Nephron (organoid): Measurements from ENCODE around the gene PSRC1.
A peak's percentile ranks its signal among the peaks of the same experiment; 100 is the strongest.

Experiments used
- H3K27ac Mint-ChIP-seq, 3 experiments: 2 replicates each; pipeline ENCODE4 v1.8.0; 2020; ENCODE audit warnings: mixed read lengths in 3 of 3, mild to moderate bottlenecking in 2 of 3, moderate library complexity in 1 of 3
- H3K27me3 Mint-ChIP-seq: 2 replicates; pipeline ENCODE4 v1.8.0; 2021; ENCODE audit warnings: low read depth, mild to moderate bottlenecking, moderate library complexity, mixed read lengths
- H3K36me3 Mint-ChIP-seq: 2 replicates; pipeline ENCODE4 v1.8.0; 2020; ENCODE audit warnings: low read depth, mixed read lengths
- H3K4me1 Mint-ChIP-seq: 2 replicates; pipeline ENCODE4 v1.8.0; 2020; ENCODE audit warnings: mixed read lengths
- H3K4me3 Mint-ChIP-seq, 3 experiments: 2 replicates each; pipeline ENCODE4 v1.8.0; 2020; ENCODE audit warnings: mild to moderate bottlenecking in 3 of 3, mixed read lengths in 3 of 3, moderate library complexity in 2 of 3
- H3K9me3 Mint-ChIP-seq: 2 replicates; pipeline ENCODE4 v1.8.0; 2020; ENCODE audit warnings: mixed read lengths
- CTCF ChIP-seq, 3 experiments: fragments of 200-600 bp; sonication (generic); IDR thresholded peaks; one replicate each; pipeline ENCODE4 v1.5.0; 2021; ENCODE audit warnings: antibody characterized with exemption in 3 of 3; ENCODE audit not compliant: unreplicated experiment in 3 of 3

The PSRC1 gene

GRCh38 chr1:109282497-109282951, 421 bp downstream of the PSRC1 start:
- Mint-ChIP-seq H3K4me3 (peak overlapping the region; percentile 95 to 99 (median 98)), H3K36me3 (peaks cover 10% of the 10 kb centered on the region), H3K27me3 (peaks cover 4% of the 10 kb centered on the region), H3K4me1 (peaks cover 48% of the 10 kb centered on the region), H3K9me3 (no peaks in the 10 kb centered on the region), H3K27ac (peak overlapping the region; percentile 60 to 92 (median 84))
- no peak for TF ChIP-seq CTCF (IDR thresholded peaks at IDR 0.05; ENCODE audit: unreplicated experiment in 3 of 3)

GRCh38 chr1:109281680-109282496, 1.1 kb downstream of the PSRC1 start:
- Mint-ChIP-seq H3K27ac (peak overlapping the region; percentile 66 to 84 (median 69)), H3K4me1 (peaks cover 53% of the 10 kb centered on the region), H3K27me3 (no peaks in the 10 kb centered on the region), H3K4me3 (peak overlapping the region; percentile 95 to 99 (median 98)), H3K36me3 (peaks cover 10% of the 10 kb centered on the region), H3K9me3 (no peaks in the 10 kb centered on the region)
- no peak for TF ChIP-seq CTCF (IDR thresholded peaks at IDR 0.05; ENCODE audit: unreplicated experiment in 3 of 3)

- Mint-ChIP-seq H3K9me3 (no peaks in the 10 kb centered on the region), H3K4me1 (peaks cover 55% of the 10 kb centered on the region)
Observed at GRCh38 chr1:109280862-109281261, 2.1 kb downstream of the PSRC1 start.

GRCh38 chr1:109279615-109280278, 3.2 kb downstream of the PSRC1 start:
- no peak for TF ChIP-seq CTCF (IDR thresholded peaks at IDR 0.05; ENCODE audit: unreplicated experiment in 3 of 3)
- Mint-ChIP-seq H3K27me3 (peaks cover 8% of the 10 kb centered on the region), H3K27ac (peak overlapping the region in 2 of 3 experiments; percentile 20 to 21), H3K4me1 (peaks cover 61% of the 10 kb centered on the region), H3K36me3 (peaks cover 10% of the 10 kb centered on the region), H3K4me3 (peak overlapping the region; percentile 47 to 69 (median 60)), H3K9me3 (no peaks in the 10 kb centered on the region)

More at GRCh38 chr1:109280862-109281261, 2.1 kb downstream of the PSRC1 start:
- peak overlapping the region; percentile 57 to 85 (median 78) for H3K4me3 Mint-ChIP-seq
- H3K36me3 Mint-ChIP-seq, result peaks cover 10% of the 10 kb centered on the region
- peak overlapping the region; percentile 56 to 66 (median 66) for H3K27ac Mint-ChIP-seq
- TF ChIP-seq CTCF (IDR thresholded peaks at IDR 0.05; ENCODE audit: unreplicated experiment in 3 of 3), result no peak
- peaks cover under 1% of the 10 kb centered on the region for H3K27me3 Mint-ChIP-seq

GRCh38 chr1:109277434-109278204, 5.3 kb downstream of the PSRC1 start:
- H3K9me3 Mint-ChIP-seq, result no peaks in the 10 kb centered on the region
- H3K27me3 Mint-ChIP-seq, result peaks cover 12% of the 10 kb centered on the region
- H3K27ac Mint-ChIP-seq, result peak overlapping the region; percentile 56 to 89 (median 82)
- peak; percentile 77 to 89 (median 85) for TF ChIP-seq CTCF (IDR thresholded peaks at IDR 0.05; ENCODE audit: unreplicated experiment in 3 of 3)
- H3K4me3 Mint-ChIP-seq, result peak overlapping the region in 1 of 3 experiments; percentile 12
- H3K4me1 Mint-ChIP-seq, result peaks cover 61% of the 10 kb centered on the region
- H3K36me3 Mint-ChIP-seq, result peaks cover 14% of the 10 kb centered on the region
